Hematopoietic multipotent progenitor cell treated with erythropoietin and hydrocortisone succinate and interleukin-3 and kit ligand, for 17 days (in vitro differentiated cells): ENCODE measurements around the gene THRB.
"Not testable (repeated sequence)": the region's sequence is repeated elsewhere in the genome, so short reads cannot be mapped to it uniquely, and the experiment has no call there.

ENCODE experiments used
- DNase-seq: peaks from one replicate; pipeline ENCODE4 v3.0.0-alpha.2; 2015; ENCODE audit warnings: low spot score

The THRB gene

DNA sequence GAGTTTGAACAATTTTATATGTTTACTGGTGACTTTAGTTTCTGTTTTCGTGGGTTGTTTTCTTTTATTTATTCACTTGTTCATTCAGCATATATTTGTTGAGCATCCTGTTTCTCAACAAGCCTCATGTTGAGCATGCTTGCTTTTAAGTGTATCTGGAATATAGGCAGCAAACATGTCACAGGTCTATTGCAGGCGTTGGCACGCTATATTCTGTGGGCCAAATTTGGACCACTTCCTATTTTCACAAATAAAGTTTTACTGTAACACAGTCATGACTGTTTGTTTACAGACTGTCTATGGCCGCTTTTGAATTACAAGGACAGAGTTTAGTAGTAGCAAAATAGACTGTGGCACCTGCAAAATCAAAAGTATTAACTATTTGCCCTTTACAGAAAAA, 89.6 kb downstream of the THRB start:
- DNase-seq: no peak

DNA sequence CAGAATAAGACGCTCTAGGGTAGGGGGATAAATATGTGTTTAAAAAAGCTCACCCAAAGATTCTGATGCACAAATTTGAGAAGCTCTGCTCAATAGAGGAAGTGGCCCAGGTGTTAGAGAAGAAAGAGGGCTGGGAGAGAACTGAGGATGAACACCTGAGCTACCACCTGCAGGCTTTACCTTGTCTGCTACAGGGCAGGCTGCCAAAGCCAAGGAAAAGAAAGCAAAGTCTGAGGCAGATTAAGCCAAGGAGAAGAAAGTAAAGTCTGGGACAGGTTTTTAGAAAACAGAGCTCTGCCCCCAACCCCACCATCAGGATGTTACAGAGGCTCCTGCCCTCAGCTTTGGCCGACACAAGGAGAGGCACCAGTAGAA, 92.9 kb downstream of the THRB start:
- no peak for DNase-seq

DNA sequence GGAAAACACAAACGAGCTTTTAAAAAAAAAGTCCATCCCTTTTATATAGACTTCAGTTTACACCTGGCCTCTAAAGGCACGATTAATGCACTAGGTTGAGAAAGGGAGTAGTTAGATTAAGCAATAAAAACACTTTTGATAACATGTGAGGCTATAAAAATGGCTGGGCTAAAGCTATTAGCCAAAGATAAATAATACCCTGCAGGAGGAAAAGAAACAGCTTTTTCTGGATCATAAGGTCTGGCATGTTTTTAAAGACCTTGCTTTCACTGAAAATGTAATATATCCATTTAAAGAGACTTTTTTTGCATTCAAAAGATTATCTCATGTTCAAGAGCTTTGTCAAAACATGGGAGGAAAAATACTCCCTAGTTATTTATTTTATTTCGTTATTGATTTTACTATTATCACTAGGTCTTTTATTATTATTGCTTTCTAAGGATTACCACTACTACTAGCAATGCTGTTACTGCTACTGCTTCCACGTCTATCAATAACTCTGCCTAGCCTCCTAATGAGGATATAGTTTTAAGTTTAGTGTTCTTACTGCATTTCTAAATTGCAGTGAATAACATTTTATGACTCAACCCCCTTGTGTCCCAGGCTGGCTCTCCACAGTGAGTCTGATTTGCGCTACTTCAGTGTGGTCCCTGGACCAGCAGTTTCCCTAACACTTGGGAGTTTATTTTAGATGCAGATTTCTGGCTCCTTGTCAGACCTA, 93.4 kb downstream of the THRB start:
- DNase-seq: no peak

DNA sequence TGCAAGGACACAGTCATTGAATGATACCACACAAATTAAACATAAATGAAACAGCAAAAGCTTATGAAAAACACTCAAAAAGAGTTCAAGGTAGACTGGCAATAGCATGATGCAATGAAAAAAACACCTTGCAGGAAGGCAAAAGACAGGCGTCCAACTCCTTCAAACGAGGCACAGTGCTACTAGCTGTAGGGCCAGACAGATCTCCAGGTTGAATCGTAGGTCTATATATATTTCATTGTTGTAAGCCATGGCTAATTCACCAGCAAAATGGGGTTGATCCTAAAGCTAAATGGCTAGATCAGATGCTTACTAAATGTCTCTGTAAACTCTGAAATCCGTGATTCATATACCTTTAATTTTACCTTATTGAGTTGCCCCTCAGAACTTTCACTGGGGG, 94.2 kb downstream of the THRB start:
- DNase-seq: no peak

DNA sequence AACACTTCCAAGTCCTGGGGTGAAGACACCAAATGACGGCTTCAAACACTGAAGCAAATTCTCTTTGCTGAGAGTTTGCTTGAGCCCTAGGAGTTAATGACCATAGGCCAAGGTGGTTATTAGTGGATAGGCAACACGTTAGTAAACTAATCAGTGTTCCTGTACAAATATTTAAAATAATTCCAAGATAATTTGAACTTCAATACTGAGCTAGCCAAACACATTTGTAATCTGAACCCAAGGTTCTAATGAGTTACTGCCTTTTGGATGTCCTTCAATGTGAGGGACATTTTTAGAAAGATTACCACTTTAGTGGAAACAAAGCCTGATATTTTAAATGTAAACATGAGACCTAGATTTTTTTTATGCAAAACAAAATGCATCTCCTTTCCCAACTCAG, 94.6 kb downstream of the THRB start:
- DNase-seq: no peak

DNA sequence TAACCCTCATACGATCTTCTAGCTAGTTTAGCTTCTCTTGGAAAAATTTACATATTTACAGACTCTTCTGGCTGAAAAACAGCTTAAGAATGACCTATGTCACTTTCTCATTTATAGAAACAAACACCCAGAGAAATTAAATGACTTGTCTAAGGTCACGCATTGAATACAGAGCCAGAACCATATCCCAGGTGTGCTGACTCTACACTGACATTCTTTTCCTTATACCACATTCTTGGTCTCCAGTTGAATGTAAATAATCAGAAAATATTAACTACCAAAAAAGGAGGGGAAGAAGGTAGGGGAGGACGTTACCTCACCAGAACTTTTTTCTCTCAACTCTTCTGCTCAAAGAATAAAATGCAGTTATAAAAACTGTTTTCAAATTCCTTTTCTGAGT, 95.0 kb downstream of the THRB start:
- no peak for DNase-seq

DNA sequence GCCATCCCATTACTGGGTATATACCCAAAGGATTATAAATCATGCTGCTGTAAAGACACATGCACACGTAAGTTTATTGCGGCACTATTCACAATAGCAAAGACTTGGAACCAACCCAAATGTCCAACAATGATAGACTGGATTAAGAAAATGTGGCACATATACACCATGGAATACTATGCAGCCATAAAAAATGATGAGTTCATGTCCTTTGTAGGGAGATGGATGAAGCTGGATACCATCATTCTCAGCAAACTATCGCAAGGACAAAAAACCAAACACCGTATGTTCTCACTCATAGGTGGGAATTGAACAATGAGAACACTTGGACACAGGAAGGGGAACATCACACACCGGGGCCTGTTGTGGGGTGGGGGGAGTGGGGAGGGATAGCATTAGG, 95.9 kb downstream of the THRB start:
- not testable (repeated sequence) for DNase-seq

DNA sequence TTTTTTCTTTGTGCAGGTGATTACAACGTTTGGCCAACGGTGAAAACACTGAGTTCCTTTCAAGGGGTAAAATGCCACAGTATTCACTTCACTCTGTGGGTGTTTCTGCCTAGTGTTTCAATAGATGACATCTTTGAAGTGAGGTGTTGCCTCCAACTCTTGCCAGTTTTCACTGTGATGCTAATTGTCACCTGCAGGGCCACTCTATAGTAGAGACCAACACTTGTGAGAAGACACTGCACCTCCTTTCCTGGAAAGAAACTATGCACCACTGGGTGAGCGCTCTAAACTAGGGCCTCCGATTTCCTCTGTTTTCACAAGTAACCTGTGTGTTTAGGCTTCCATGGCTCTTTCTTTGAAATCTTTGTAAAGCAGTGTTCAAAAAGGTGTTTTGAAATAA, 98.3 kb downstream of the THRB start:
- no peak for DNase-seq

DNA sequence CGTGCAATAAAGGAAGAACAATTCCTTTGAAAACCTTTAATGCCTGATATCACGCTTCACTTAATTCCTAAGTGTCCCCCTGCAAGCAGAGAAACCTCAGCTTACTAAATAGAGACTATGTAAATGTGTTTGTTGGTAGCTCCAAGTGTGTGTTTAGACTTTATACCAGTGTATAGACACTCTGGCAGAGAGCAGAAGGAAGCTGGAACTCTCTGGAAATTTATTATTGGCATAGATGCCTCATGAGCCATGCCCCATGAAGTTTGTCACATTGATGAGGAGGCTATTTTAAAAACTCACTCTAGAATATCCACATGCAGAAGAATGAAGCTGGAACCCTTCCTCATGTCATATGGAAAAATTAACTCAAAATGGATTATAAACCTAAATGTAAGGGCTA, 99.9 kb downstream of the THRB start:
- no peak for DNase-seq

DNA sequence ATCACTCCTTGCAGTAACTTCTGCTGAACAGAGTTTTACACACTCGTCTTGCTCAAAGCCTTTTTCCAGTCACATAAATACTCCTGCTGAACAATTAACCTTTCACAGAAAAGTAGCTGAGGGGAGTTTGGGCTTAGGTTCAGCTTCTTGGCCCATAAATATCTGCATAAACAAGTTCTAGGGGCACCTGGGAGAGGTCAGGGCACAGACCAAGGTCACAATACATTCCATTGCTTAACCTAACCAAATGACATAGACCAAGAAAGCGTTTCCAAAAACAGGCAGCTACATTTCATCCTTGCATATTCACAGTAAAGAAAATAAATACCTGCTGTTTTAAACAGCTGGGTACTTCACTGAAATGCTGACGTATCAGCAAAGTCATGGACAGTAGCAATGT, 101.3 kb downstream of the THRB start:
- DNase-seq: no peak

DNA sequence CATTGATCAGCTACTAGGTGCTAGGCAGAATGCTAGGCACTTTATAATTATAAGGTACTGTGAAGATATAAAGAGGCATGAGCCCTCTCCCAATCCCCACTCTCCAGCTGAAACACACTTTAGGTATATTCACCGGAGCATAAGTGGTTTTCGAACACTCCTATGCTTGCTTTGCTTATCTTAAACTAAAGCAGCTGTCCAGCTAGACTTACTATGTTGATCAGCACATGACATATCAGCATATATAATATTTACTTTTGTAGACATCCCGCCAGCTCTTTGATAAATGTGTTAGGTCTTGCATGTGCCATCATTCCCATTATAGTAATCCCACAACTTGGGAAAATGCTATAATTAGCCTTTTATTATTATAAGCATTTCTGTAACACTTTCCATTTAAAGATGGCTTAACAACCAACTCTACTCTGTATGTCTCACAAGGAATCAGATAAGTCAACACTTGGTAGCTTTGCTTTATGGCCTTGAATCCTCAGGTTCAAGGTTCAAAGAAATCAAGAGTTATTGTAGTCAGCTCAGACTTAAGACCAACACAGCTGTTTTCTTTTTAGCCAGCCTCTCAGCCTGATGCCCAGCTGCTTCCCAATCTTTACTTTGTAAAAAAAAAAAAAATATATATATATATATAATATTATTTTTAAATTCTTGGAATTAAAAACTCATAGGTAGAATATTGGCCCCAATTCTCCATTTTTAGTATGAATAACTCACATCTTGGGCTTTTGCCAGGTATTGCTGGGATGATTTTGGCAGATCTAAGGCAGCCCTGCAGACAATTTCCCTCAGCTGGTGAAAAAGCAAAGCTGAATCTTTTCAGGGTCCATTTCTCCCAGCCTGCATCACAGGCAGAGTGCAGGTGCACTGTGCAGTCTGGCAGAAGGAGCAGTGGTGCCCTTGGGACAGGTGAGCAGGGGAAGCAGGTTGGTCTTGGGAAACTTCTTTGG, 104.2 kb downstream of the THRB start:
- DNase-seq: no peak

DNA sequence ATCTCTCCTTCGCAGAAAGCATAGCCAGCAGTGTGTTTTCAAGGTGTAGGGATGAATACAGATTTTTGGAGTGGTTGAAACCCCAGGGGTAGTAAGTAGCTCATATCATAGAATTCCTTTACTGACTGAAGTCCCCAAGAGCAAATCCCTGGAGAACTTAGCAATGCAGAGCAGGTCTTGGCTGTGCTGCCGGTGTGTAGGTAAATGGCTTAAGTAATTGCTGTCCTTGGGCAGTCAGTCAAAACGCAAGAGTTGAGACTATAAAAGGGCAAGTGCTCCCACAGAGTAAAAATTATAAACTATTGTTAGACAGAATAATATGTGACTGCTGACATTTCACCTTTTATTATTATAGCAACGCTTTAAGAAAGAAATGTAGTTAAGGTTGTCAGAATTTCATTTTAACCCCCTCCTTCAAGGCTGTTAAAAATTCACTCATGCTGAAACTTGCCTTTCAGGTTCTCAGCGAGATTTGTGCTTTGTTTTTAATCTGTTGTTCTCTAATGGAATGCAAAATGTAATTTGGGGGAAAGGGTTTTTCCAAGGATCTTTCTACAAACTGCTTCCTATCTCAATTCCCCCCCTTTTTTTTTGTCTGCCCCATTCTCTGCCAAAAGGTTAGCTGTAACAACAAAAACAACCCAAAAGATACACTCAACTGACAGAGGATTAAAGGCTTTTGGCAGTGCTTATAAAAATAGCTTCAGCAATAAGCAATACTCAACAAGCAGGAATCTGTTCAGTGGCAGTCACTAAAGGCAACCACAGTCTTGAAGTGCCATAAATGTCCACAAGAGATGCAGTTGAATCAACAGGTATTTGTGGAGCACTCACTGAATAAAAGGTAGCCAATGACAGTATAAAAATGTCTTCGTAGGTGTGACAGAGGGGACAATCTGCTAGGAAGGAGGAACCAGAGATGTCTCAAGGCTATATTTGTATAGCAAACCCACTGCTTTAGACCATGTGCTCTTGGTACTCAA, 105.3 kb downstream of the THRB start:
- DNase-seq: no peak

DNA sequence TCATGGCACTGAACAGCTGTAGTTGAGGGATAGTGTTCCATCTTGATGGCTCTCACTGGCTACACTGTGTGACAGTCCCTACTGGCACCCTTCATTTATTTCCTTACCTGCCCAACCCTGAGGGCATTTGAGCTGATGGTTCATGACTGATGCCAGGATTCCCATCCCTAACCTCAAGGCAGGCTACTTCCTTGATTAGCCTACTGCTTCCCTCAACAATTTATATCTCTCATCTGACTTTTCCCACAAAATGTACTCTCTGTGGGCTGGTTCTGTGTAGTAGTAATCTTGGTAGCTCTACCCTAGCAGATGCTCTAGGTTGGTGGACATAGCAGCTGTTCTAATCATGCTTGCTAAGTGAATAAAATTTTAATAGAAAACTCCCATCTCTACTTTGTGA, 106.0 kb downstream of the THRB start:
- no peak for DNase-seq

DNA sequence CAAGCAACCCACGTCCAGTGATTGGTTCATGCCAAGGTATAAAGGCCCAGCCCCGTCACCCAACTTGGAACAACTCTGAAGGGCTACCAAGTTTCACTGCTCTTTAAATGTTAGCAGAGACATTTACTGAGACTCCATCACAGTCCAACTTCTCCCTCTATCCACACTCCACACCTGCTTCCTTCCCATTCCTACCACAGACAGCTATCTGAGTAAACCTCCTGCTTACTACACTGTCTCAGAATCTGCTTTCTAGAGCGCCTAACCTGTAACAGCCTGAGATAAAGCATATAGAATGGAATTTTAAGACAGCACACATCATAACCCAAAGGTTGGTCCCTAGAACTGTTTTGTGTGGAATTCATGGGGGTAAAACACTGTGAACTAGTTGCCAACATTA, 106.5 kb downstream of the THRB start:
- DNase-seq: no peak

DNA sequence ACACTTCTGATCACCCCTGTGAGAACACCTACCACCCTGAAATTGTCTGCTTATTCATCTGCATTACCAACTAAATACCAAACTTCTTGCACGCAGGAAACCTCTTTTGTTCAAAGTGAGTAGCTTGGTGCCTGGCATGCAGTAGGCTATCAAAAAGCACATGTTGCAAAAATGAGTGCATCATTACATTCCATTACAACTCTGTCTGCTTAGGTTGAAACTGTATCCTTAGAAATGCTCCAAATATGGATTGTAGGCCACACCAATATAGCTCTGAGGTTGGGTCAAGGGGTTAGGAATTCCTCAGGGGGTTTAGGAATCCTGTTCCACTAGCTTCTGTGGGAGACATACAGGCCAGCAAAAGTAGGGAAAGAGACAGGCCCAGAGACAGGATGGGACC, 107.2 kb downstream of the THRB start:
- no peak for DNase-seq

DNA sequence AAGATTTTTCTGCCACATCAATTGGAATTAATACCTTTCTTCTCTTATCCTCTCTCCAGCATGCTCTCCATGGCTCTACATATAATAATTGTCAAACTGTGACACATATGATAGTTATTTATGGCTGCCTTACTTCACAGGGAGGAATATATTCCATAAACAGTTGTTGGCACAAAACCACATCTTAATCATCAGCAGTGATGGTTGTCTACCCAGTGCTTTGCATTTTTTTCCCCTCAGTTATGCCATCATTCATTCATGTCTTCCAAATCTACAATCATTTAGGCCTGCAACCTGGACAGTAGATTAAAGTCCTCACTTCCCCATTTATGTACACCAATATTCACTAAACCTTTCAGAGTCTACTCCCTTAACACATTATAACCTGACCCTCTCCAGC, 107.7 kb downstream of the THRB start:
- DNase-seq: no peak

DNA sequence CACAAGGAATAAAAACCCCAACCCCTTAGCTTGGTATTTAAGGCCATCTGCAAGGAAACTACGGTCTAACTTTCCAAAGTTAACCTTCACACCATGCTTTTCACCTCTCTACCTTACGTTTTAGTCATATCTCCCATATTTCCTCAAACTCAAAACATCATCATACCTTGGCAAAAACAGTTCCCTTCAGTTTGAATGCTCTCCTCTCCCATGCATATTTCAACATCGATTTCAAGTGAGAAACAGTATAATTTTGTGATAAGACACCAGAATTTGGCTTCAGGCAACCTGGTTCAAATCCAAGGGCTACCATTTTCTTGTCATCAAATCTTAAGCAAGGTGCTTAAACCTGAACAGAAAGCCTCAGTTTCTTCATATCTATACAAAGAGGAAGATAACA, 108.2 kb downstream of the THRB start:
- DNase-seq: no peak

DNA sequence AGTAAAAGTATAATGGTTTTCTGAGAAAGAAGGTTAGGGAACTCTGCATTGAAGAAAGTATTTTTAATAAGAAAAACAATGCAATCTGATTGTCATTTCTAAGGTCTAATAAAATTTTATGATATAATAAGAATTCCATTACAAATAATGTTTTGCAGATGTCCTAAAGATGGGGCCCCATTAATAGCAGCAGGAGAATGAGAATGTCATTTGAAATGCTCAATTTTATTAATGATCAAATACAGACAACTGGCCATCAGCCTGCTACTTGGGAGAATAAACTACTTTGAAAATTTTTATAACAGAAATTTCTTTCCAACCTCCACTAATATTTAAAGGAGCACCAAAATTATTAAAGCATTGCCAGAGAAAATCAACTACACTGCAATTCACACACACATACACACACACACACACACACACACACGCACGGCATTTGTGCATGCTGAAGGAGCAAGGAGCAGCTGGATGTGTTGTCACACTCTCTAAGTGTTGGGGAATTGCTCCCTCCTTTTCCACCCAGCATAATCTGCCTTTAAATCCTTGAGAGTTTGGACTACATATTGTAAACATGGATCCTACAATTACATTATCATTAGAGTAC, 109.5 kb downstream of the THRB start:
- no peak for DNase-seq

DNA sequence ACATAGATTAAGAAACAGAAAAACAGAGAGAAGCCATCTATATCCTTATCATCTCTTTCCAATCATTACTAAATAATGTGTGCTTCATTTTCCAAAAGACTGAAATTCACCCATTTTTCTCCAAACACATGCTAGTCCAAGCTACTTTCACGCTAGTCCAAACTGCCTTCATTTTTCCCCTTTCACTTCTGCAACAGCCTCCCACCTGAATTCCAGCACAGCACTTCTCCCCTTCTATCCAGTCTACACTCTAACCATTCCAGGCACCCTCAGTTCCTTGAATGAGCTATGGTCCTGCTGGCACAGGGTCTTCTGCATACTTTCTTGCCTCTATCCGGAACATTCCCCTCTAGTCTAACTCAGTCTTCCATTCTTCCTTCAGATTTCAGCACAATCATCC, 112.0 kb downstream of the THRB start:
- no peak for DNase-seq

DNA sequence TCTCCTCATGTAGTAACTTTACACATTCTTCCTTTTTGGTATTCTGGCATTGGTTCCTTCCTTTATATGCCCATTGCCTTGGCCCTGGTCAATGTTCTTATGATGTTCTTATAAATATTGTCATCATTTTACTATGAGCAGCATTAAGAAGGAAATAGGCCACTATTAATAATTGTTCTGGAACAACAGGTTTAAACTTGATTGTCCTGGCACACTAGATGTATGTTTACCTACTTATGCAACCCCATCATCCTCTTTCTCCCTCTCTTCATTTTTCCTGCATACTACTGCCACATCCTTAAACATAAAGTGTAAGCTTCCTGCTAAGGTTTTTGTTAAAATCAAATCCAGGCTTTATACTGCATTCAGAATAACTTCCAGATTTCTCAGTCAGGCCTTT, 114.7 kb downstream of the THRB start:
- DNase-seq: no peak

DNA sequence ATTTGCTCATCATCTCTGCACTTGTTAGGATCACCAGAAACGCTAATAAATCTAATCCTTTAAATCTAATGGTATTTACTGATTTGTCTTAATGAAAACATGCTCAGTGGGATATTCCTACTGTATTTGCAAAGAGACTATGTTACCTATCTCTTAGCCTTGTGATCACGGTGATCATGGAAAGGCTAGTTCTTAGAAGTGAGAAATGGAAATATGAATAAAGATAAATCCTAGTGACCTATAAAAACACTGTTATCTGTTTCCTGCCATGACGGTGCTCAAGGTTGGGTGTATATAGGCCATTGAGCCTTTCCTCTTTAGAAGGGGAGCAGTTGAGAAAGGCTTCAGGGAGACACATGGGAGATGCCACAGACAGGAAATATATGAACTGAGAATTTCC, 116.3 kb downstream of the THRB start:
- DNase-seq: no peak
